Esophagus squamous epithelium (tissue), 5 donors: ENCODE data around the gene MIEF1. TPM values are rescaled to one million over a fixed set of nuclear protein-coding genes. Genes with fewer than 3 reads are reported as not detected.
"Not testable (repeated sequence)": the region's sequence is repeated elsewhere in the genome, so short reads cannot be mapped to it uniquely, and the experiment has no call there.

Experiments
- DNase-seq: peaks from one replicate; lab custom pipeline; 2025; lab: John Stamatoyannopoulos, UW
- H3K27ac ChIP-seq, 4 donors: fragments of 200-600 bp; sonication (generic); one replicate each; pipeline ENCODE4 v1.5.1; 2016 to 2019; ENCODE audit warnings: mild to moderate bottlenecking in 1 of 4
- H3K27me3 ChIP-seq, 4 donors: fragments of 200-600 bp; sonication (generic); 1 replicate in 3 of 4; 2 replicates in 1 of 4; pipeline versions ENCODE4 v1.5.1 to v1.6.0; 2017 to 2021; ENCODE audit warnings: antibody characterized with exemption in 1 of 4
- H3K36me3 ChIP-seq, 3 donors: fragments of 200-600 bp; sonication (generic); one replicate each; pipeline ENCODE4 v1.5.1; 2016 to 2019
- H3K4me1 ChIP-seq, 3 donors: fragments of 200-600 bp; sonication (generic); one replicate each; pipeline ENCODE4 v1.5.1; 2017 to 2019
- H3K4me3 ChIP-seq, 4 donors: fragments of 200-600 bp; sonication (generic); 1 replicate in 3 of 4; 2 replicates in 1 of 4; pipeline ENCODE4 v1.5.1; 2016 to 2019; ENCODE audit warnings: mild to moderate bottlenecking in 2 of 4, moderate library complexity in 1 of 4
- H3K9me3 ChIP-seq, 3 donors: fragments of 200-600 bp; sonication (generic); one replicate each; pipeline ENCODE4 v1.5.1; 2016 to 2019
- POLR2A ChIP-seq, 4 donors: fragments of 450-650 bp; IDR thresholded peaks; one replicate each; pipeline ENCODE4 v1.6.1; 2017; ENCODE audit warnings: antibody characterized with exemption in 4 of 4, mild to moderate bottlenecking in 4 of 4, moderate library complexity in 3 of 4
- WGBS, 2 donors: methylation state at CpG; one replicate each; pipeline ENCODE4 v1.1.5; 2018; 5-methylcytosine and 5-hydroxymethylcytosine counted together
- intact Hi-C: fragments of 100-400 bp; cut with DNase I; formaldehyde crosslinking; loops from one replicate; pipeline ENCODE4 v1.15.0; 2022
- total RNA-seq, 4 donors: library from RNA; depleted of rRNA; stranded (reverse); fragments of >200 nt; gene quantifications; one replicate each; pipeline ENCODE4 v1.1.0, GENCODE V29; 2016
- TF ChIP-seq, protein P1 (sequence below), 6 experiments: fragments of 450-650 bp in 4 of 6; fragments of 200-600 bp in 2 of 6; sonication (generic) in 2 of 6; IDR thresholded peaks; one replicate each; pipeline ENCODE4 v1.5.1; 2016 to 2019; ENCODE audit warnings: antibody characterized with exemption in 6 of 6, mild to moderate bottlenecking in 4 of 6, moderate library complexity in 4 of 6
- donor health status: DM: yes; HTN: yes; CAD: no.

Gene MIEF1
- total RNA-seq, 4 donors from 2014 or later, result 21.4 to 34.2 (median 23.9) TPM

DNA sequence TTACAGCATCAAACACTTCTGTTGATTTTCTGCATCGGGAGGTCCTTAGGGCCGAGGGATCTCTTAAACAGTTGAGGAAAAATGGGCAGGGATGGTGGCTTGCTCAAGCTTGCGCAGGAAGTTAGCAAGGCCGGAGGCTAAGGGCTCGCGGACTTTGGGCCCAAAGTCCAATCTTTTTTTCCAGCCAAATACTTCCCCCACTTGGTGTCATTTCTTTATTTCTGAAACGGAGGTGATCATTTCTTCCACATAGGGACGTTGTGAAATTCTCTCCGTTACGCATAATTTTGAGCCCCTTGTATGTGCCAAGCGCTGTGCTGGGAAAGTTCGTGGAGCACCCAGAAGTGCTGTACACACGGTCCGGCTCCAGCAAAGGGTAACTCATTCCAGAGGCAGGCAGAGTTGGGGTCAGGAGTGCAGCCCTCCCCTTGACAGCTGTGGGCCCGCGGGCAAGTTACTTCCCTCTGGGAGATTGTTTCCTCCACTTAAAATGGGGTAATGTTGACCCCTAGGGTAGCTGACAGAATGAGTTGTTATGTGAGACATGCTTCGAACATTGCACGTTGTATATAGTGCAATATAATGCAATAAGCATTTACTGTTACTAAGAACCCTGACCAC, 809 bp downstream of the MIEF1 start:
- Histone ChIP-seq H3K4me3 (peak overlapping the region; percentile 89 to 95 (median 90)), H3K9me3 (no peaks in the 10 kb centered on the region), H3K27me3 (no peaks in the 10 kb centered on the region), H3K4me1 (peaks cover 27 to 75% (median 31%) of the 10 kb centered on the region in 3 donors), H3K27ac (peak overlapping the region; percentile 87 to 93 (median 92)), H3K36me3 (peaks cover 13 to 41% (median 20%) of the 10 kb centered on the region in 3 donors)
- WGBS, 2 donors, result 5 to 10% methylated on average over 14 to 16 of the region's 18 CpGs
- no peak for TF ChIP-seq POLR2A (IDR thresholded peaks at IDR 0.05)
- TF ChIP-seq, protein P1, sequence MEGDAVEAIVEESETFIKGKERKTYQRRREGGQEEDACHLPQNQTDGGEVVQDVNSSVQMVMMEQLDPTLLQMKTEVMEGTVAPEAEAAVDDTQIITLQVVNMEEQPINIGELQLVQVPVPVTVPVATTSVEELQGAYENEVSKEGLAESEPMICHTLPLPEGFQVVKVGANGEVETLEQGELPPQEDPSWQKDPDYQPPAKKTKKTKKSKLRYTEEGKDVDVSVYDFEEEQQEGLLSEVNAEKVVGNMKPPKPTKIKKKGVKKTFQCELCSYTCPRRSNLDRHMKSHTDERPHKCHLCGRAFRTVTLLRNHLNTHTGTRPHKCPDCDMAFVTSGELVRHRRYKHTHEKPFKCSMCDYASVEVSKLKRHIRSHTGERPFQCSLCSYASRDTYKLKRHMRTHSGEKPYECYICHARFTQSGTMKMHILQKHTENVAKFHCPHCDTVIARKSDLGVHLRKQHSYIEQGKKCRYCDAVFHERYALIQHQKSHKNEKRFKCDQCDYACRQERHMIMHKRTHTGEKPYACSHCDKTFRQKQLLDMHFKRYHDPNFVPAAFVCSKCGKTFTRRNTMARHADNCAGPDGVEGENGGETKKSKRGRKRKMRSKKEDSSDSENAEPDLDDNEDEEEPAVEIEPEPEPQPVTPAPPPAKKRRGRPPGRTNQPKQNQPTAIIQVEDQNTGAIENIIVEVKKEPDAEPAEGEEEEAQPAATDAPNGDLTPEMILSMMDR (IDR thresholded peaks at IDR 0.05), result no peak
- DNase-seq, result no peak
- intact Hi-C loops, result no loop called here

DNA sequence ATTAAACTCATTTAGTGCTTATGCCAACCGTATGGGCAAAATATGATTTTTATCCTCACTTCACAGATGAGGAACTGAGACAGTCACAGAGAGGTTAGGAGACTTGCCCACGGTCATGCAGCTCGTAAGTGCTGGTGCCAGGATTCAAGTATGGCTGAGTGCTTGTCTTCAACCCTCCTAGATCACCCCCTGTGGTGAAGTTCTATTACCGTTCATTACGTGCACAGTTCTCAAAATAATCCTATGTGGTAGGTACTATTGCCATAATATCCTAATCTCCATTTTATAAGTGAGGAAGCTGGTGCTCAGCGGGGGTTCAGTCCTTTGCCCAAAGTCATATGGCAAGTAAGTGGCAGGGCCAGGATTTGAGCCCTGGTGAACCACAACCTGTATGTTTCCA, 1.5 kb downstream of the MIEF1 start:
- Histone ChIP-seq H3K27me3 (no peaks in the 10 kb centered on the region), H3K27ac (peak overlapping the region in 2 of 4 donors; percentile 92), H3K9me3 (no peaks in the 10 kb centered on the region), H3K4me1 (peaks cover 24 to 67% (median 28%) of the 10 kb centered on the region in 3 donors), H3K4me3 (peak overlapping the region; percentile 89 to 95 (median 90)), H3K36me3 (peaks cover 13 to 48% (median 20%) of the 10 kb centered on the region in 3 donors)
- DNase-seq, result no peak
- TF ChIP-seq POLR2A (IDR thresholded peaks at IDR 0.05), result no peak
- TF ChIP-seq, protein P1 (IDR thresholded peaks at IDR 0.05), result no peak
- WGBS, 2 donors, result 43 to 46% methylated on average over 6 of the region's 6 CpGs
- intact Hi-C loops, result no loop called here

DNA sequence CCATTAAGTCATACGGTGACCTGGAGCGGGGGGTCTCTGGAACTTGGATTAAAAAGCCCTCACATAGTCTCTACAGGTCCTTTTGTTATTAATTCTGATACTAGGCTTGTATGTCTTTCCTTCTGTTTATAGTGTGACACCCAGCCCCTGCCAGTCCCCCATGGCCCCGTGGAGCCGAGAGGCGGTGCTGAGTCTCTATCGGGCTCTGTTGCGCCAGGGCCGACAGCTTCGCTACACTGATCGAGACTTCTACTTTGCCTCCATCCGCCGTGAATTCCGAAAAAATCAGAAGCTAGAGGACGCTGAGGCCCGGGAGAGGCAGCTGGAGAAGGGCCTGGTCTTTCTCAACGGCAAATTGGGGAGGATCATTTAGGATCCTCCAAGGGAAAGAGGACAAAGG, 2.0 kb downstream of the MIEF1 start:
- WGBS, 2 donors, result 90 to 91% methylated on average over 11 to 16 of the region's 16 CpGs
- H3K27ac ChIP-seq, result no peak overlapping the region
- no peaks in the 10 kb centered on the region for H3K9me3 ChIP-seq
- H3K27me3 ChIP-seq, result no peaks in the 10 kb centered on the region
- intact Hi-C loops, result no loop called here
- H3K4me1 ChIP-seq, result peaks cover 22 to 63% (median 28%) of the 10 kb centered on the region in 3 donors
- DNase-seq, result no peak
- no peak overlapping the region for H3K4me3 ChIP-seq
- H3K36me3 ChIP-seq, result peaks cover 13 to 53% (median 20%) of the 10 kb centered on the region in 3 donors
- TF ChIP-seq POLR2A (IDR thresholded peaks at IDR 0.05), result no peak
- TF ChIP-seq, protein P1 (IDR thresholded peaks at IDR 0.05), result no peak

DNA sequence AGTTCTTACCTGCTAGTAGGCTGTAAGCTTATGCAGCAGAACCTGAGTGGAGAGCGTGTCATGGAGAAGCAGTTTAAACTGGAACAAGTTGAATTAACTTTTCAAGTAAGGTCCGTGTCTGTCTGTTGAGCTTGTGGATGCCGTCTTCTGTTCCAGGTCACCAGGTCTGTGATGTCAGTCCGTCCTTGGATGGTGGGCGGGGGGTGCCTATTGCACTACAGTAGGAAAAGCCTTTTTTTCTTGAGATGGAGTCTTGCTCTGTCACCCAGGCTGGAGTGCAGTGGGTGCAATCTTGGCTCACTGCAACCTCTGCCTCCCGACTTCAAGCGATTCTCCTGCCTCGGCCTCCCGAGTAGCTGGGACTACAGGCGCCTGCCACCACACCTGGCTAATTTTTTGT, 4.9 kb downstream of the MIEF1 start:
- not testable (repeated sequence) for DNase-seq, H3K27me3 ChIP-seq
- 75 to 85% methylated on average over 10 of the region's 10 CpGs for WGBS, 2 donors

DNA sequence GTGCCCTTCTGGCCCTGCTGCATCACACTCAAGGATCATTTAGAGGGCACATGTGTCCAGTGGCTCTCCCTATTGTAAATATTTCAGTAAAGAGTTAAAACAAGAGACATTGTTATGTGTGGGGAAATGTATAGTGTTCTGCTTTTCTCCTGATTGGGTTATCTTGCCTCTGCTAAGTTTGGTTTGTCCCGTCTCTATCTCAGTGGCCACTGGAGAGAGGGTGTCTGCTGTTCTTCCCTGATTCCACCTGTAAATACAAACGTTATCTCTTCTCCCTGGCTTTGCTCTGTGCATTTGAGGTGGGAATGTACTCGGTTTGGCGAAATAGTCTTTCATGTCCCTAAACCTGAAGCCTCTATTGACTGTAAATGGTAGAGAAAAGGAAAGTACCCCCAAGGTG, 6.3 kb downstream of the MIEF1 start:
- WGBS, 2 donors, result 79 to 84% methylated on average over 4 of the region's 4 CpGs
- H3K36me3 ChIP-seq, result peaks cover 26 to 96% (median 27%) of the 10 kb centered on the region in 3 donors

More for the DNA sequence above, 4.9 kb downstream of the MIEF1 start:
- H3K36me3 ChIP-seq, result peaks cover 16 to 82% (median 26%) of the 10 kb centered on the region in 3 donors
- peaks cover 8 to 36% (median 14%) of the 10 kb centered on the region in 3 donors for H3K4me1 ChIP-seq
- H3K27ac ChIP-seq, intact Hi-C loops, H3K4me3 ChIP-seq, H3K9me3 ChIP-seq: not testable (repeated sequence)

More for the DNA sequence above, 6.3 kb downstream of the MIEF1 start:
- intact Hi-C loops, result no loop called here
- Histone ChIP-seq H3K4me1 (peaks cover 2 to 26% (median 8%) of the 10 kb centered on the region in 3 donors), H3K4me3 (no peak overlapping the region), H3K27ac (no peak overlapping the region), H3K9me3 (no peaks in the 10 kb centered on the region), H3K27me3 (no peaks in the 10 kb centered on the region)
- TF ChIP-seq, protein P1 (IDR thresholded peaks at IDR 0.05), result no peak
- TF ChIP-seq POLR2A (IDR thresholded peaks at IDR 0.05), result no peak
- no peak for DNase-seq
